NCI-H748 (cell line): ENCODE measurements around the gene LTA4H.

ENCODE experiments used
- DNase-seq: peaks from one replicate; lab custom pipeline; 2025; ENCODE audit not compliant: unreplicated experiment; lab: John Stamatoyannopoulos, UW

LTA4H gene

GRCh38 chr12:96057986-96058553, 22.7 kb upstream of the LTA4H start:
- DNase-seq, result peak; percentile 12

DNA sequence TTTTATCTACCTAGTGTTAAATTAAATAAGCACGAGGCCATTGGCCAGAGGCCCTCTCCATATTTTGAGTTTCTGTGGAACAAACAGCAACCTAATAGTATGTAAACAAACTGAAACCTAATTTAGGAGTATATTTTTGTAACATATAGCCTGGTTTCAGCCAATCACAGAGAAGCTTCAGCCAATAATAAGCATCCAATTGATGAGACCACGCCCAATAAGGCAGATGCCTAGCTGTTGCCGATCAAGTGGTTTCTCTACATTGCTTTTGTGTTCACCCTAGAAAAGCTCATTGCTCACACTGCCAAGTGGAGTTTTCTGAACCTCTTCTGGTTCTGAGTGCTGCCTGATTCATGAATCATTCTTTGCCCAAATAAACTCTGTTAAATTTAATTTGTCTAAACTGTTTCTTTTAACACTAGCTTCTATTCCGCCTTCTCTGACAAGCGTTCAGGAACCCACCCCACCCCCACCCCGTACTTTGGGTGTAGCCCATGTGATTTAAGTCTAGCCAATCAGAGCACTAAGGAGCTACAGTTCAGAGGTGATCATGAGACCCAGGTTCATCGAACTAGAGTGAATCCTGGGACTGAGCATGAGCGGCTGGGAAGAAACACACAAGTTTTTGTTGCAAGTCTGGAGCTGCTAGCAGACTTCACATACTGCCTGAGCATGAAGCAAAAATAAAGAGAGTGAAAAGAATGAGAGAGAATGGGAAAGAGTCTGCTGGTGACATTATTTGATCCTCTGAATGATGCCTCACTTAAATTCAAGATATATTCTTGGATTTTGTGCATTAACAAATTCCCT, 21.5 kb upstream of the LTA4H start:
- no peak for DNase-seq

DNA sequence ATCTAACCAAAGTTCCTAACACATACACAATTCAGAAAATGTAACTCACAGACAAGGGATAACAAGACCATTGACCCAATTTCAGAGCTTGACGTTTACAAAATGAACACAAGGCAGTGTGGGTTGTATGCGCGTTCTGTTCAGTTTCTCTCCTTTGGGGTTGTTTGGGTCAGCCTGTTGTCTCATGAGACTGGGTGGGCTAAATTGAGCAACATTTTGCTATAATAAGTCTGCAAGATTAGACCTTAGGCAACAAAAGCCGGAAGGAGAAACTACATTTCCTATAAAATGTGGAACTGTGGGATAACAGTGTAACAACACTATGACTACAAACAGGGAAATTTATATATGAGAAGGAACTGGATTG, 18.8 kb upstream of the LTA4H start:
- no peak for DNase-seq

DNA sequence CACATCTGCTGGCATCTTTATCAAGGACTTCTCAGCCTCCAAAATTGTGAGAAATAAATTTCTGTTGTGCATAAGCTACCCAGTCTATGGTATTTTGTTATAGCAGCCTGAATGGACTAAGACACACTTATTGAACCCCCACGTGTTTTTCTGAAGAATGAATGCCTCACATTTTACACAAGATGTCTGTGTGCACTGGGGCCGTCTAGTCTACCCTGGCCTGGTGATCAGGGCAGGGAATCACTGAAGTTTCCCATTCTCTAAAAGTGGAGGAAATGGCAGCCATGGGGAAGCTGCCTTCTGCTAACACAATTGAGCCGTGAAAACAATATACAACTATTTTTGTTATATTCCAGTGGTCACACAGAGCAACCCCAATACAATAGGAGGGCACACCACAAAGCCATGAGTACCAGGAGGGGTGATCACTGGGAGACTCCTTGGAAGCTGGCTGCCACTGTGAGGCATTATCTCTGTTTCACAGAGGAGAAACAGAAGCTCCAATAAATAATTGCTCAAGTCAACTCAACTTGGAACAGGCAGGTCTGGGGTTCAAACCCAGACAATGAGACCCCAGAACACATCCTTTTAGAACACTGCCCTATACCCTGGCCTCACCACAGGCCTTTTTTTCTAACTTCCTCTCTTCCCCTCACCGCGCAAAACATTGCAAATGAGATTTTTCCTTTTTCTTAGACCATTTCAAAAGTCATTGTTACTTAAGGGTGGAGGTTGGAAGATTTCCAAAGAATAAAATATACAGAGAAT, 18.3 kb upstream of the LTA4H start:
- DNase-seq, result no peak

DNA sequence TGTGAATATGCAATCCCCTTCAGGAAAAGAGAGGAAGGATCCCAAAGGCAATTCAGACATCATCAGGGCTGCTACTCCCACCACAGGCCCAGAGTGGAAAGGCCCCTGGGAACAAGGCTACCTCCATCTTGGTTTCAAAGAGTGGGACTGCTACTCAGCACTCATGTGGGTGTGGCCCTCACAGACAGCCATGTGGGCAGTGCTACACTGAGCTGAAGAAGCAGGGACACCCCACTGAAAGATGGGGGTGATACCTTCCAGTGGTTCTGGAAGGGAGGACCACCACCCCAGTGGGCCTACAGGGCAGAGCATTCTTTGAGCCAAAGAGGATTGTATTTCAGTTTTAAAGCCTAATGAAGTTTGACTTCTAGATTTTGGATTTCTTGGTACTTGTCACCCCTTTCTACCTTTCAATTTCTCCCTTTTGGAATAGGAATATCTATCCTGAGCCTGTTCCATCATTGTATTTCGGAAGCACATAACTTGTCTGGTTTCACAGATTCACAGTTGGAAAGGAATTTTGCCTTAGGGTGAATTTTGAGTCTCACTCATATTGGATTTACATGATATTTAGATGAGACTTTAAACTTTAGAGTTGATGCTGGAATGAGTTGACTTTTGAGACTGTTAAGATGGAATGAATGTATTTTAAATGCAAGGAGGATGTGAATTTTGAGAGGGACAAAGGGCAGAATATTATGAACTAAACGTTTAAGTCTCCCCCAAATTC, 16.5 kb upstream of the LTA4H start:
- DNase-seq, result no peak

DNA sequence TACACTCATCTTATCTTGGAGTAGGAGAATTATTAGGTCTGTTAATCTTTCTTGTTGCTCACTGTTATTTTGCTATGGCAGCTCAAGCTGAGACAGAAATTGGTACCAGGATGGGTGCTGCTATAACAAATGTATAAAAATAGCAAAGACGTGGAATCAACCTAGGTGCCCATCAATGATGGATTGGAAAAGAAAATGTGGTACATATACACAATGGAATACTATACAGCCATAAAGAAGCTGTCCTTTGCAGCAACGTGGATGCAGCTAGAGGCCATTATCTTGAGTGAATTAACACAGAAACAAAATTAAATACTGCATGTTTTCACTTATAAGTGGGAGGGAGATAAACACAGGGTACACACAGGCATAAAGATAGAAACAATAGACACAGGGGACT, 14.8 kb upstream of the LTA4H start:
- DNase-seq, result no peak

DNA sequence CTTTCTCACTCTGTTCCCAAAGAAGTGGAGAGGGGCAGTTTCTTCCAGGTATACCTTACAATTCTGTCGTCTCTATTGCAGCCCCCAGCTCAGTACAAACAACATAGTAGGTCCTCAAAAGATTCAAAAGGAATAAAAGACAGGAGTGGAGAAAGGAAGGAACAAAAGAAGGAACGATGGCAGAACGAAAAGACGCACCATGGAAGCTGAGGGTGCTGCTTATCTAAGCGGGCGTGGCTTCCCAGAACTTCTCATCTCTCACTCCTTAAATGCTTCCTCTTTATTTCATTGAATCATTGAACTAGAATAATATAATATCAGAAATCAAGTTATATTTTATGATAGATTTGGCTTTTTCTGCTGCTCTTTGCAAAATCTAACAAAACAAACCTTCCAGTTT, 13.7 kb upstream of the LTA4H start:
- no peak for DNase-seq

DNA sequence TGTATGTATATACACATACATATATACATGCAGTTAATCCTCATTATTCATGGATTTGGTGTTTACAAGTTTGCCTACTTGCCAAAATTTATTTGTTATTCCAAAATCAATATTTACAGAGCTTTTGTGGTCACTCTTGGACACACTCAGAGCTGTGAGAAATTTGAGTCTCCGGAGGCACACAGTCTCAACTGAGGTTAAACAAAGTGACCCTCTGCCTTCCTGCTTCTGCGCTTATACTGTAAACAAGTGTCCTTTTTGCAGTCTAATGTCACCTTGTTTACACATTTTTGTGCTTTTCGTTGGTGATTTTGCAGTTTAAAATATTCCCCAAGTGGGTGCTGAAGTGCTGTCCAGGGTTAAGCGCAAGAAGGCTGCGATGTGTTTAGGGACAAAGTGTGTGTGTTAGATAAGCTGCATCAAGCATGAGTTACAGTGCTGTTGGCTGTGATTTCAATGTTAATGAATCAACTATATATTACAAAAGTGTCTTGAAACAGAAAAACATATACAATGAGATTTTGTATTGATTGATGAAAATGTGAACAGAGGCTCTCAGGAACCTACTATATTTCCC, 13.1 kb upstream of the LTA4H start:
- peak; percentile 75 for DNase-seq

GRCh38 chr12:96047229-96048211, 12.1 kb upstream of the LTA4H start:
- DNase-seq, result peak; percentile 77

DNA sequence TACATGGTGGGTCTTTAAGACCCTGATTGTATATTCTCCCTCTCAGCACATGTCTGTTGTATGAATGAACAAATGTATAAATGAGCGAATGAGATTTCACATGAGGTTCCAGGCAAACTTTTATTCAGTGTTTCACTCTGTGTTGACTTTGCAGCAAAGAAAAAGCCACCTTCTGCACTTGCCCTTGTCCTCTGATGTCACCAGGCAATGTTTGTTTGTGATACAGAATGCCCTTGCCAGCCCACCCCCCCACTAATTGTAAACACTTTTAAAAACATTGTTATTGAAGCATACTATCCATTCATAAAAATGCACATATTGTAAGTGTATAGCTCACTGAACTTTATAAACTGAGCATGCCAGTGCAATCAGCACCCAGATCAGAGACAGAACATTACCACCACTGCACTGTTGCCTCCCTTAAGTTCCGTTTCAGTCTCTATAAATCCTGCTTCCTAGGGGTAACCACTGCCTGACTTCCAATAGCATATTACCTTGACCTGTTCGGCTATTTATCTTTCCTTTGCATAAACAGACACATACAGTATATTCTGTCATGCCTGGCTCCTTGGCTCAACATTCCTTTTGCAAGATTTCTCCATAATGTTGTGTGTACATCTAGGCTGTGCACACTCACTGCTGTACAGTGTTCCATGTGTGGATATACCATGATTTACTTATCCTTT, 11.3 kb upstream of the LTA4H start:
- no peak for DNase-seq

GRCh38 chr12:96045566-96045965, 10.2 kb upstream of the LTA4H start:
- no peak for DNase-seq

DNA sequence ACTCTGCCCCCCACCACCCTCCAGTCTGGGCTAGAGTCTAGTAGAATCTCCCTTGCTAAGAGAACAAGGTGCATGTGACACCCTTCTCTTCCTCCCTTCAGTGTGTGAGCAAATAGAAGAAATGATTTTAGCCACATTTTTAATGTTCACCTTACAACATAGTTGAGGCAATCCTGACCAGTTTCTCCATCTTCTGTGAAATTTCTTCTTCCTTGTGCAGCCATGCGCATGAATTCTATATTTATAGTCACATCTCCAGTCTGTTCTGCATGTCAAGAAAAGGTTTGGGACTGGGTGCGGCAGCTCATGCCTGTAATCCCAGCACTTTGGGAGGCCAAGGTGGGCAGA, 9.5 kb upstream of the LTA4H start:
- no peak for DNase-seq

DNA sequence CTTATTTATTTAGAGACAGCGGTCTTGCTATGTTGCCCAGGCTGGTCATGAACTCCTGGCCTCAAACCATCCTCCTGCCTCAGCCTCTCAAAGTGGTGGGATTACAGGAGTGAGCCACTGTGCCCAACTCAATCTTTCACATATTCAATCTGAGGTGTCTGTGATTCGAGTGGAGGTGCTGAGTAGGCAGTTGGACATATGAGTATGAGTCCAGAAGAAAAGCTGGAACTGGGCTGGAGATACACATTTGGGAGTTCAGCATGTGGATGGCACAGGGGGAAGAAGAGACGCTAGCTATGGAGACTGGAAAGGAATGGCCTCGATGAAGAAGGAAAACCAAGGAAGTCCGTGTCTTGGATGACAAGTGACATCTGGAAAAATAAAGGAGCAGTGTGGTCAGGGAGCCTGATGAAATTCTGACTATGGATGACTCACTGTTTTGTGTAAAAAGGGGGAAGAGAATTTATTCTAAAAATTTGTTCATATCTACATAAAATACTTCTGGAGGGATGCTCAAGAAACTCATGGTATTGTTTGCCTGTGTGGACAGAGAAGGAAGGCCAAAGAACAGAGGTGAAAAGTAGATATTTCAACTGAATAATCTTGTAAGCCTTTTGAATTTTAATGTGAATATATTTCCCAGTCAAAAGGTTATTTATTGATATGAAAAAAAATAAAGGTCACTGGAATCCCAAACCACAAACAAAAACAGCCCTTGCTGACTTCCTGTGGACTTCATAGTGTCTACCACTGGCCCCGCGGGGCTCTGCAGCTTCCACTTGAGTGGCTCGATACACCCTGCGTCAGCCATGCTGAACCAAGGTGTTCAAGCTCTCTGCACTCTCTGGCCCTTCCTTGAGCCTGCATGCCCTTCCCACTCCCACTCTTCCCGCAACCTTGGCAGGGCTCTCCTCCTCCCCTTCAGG, 8.9 kb upstream of the LTA4H start:
- no peak for DNase-seq

DNA sequence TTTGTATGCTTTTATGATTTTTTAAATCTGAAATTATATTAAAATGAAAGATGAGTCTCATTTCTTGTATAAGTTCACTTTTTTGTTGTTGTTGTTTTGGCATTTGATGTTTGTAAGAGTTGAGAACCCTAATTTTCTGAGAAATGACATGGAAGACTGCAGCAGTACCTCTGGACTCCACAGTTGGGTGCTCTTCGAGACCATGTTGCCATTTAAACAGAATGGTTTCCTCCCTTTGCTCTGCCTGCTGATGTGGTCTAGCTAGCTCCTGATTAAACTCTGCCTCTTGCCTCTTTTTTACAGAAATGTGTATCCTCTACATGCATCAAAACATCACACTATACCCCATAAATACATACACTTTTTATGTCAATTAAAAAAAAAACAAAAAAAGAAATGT, 5.8 kb upstream of the LTA4H start:
- DNase-seq, result no peak

GRCh38 chr12:96040305-96041133, 5.1 kb upstream of the LTA4H start:
- DNase-seq, result no peak

- DNase-seq, result no peak
These were observed 4.1 kb upstream of the LTA4H start for GRCh38 chr12:96039516-96039915.

- DNase-seq, result no peak
These were observed 1.5 kb upstream of the LTA4H start for GRCh38 chr12:96036765-96037455.
